HepG2 (cell line): ENCODE data around the gene GJD4. TPM values are rescaled to one million over a fixed set of nuclear protein-coding genes. Genes with fewer than 3 reads are reported as not detected.

ENCODE experiments used
- CBX5 ChIP-seq: sonication (generic); formaldehyde crosslinking; IDR thresholded peaks from 2 replicates; pipeline ENCODE4 v1.4.0; 2020; ENCODE audit warnings: missing genetic modification reagents, borderline replicate concordance
- DZIP1 ChIP-seq: sonication (generic); formaldehyde crosslinking; IDR thresholded peaks from 2 replicates; pipeline ENCODE4 v1.5.0; 2020; ENCODE audit warnings: mild to moderate bottlenecking, missing genetic modification reagents
- ERF ChIP-seq: IDR thresholded peaks from 2 replicates; pipeline ENCODE4 v1.6.1; 2018; ENCODE audit warnings: missing biosample characterization, missing genetic modification reagents
- GFI1 ChIP-seq: sonication (generic); formaldehyde crosslinking; IDR thresholded peaks from 2 replicates; pipeline ENCODE4 v1.5.0; 2020; ENCODE audit warnings: missing genetic modification reagents, mild to moderate bottlenecking, borderline replicate concordance
- HDAC6 ChIP-seq: fragments of 200-600 bp; sonication (generic); IDR thresholded peaks from 2 replicates; pipeline ENCODE4 v1.7.0; 2017; ENCODE audit warnings: mild to moderate bottlenecking, antibody characterized with exemption, low read length, low read depth
- LCORL ChIP-seq, 2 experiments: fragments of 450-650 bp in 1 of 2; sonication (generic) in 1 of 2; formaldehyde crosslinking in 1 of 2; IDR thresholded peaks; 2 replicates each; pipeline versions ENCODE4 v1.5.0 to v1.6.1; 2017 to 2020; ENCODE audit warnings: antibody characterized with exemption in 1 of 2, missing genetic modification reagents in 1 of 2
- MED1 ChIP-seq: sonication (generic); formaldehyde crosslinking; IDR thresholded peaks from 2 replicates; pipeline ENCODE4 v1.4.0; 2020; ENCODE audit warnings: missing genetic modification reagents
- MIER3 ChIP-seq: IDR thresholded peaks from 2 replicates; pipeline ENCODE4 v1.6.1; 2016; ENCODE audit warnings: missing compliant biosample characterization, borderline replicate concordance
- PAX8 ChIP-seq: sonication (generic); formaldehyde crosslinking; IDR thresholded peaks from 2 replicates; pipeline ENCODE4 v1.8.0; 2022; ENCODE audit warnings: mild to moderate bottlenecking, missing genetic modification reagents, borderline replicate concordance
- SKI ChIP-seq: fragments of 450-650 bp; IDR thresholded peaks from one replicate; pipeline ENCODE4 v1.6.1; 2018; ENCODE audit warnings: mild to moderate bottlenecking; ENCODE audit not compliant: partially characterized antibody
- TARDBP ChIP-seq: sonication (generic); formaldehyde crosslinking; IDR thresholded peaks from 2 replicates; pipeline ENCODE4 v1.8.0; 2022; ENCODE audit warnings: mild to moderate bottlenecking, missing genetic modification reagents
- TBP ChIP-seq: sonication (generic); formaldehyde crosslinking; IDR thresholded peaks from 2 replicates; pipeline ENCODE4 v1.5.0; 2020; ENCODE audit warnings: missing genetic modification reagents
- ZNF230 ChIP-seq: sonication (generic); formaldehyde crosslinking; IDR thresholded peaks from 2 replicates; pipeline ENCODE4 v1.4.0; 2020; ENCODE audit warnings: mild to moderate bottlenecking, missing genetic modification reagents
- ZNF431 ChIP-seq: sonication (generic); formaldehyde crosslinking; IDR thresholded peaks from 2 replicates; pipeline ENCODE4 v1.9.0; 2022; ENCODE audit warnings: missing genetic modification reagents, low read depth, mild to moderate bottlenecking, borderline replicate concordance
- ZNF800 ChIP-seq: sonication (generic); formaldehyde crosslinking; IDR thresholded peaks from 2 replicates; pipeline ENCODE4 v1.4.0; 2020; ENCODE audit warnings: missing genetic modification reagents
- ZNF816 ChIP-seq: sonication (generic); formaldehyde crosslinking; IDR thresholded peaks from 2 replicates; pipeline ENCODE4 v1.8.0; 2022; ENCODE audit warnings: missing genetic modification reagents, mild to moderate bottlenecking, borderline replicate concordance
- polyA plus RNA-seq, 8 experiments: library from polyadenylated mRNA; depleted of rRNA in 3 of 8; stranded (reverse) in 7 of 8; unstranded in 1 of 8; fragments of >200 nt; fragmentation: Illumina TruSeq in 4 of 8; extraction: Trizol in 4 of 8; gene quantifications; 2 replicates each; pipeline versions ENCODE4 v1.2.1 to v1.2.3, GENCODE V29; 2011 to 2016; ENCODE audit warnings: low read depth in 4 of 8, missing spikeins in 1 of 8, mixed read lengths in 1 of 8; ENCODE audit not compliant: insufficient read depth in 1 of 8
- total RNA-seq, 5 experiments: library from RNA; depleted of rRNA; stranded (reverse); fragments of >200 nt; fragmentation: Illumina TruSeq; extraction: Trizol; gene quantifications; 2 replicates each; pipeline ENCODE4 v1.2.3, GENCODE V29; 2016; ENCODE audit warnings: low read depth in 1 of 5
- TF ChIP-seq, protein P1 (sequence below): sonication (generic); formaldehyde crosslinking; conservative IDR thresholded peaks from 2 replicates; pipeline ENCODE4 v1.8.0; 2022; ENCODE audit warnings: mild to moderate bottlenecking, moderate library complexity, missing genetic modification reagents
- TF ChIP-seq, protein P2 (sequence below): sonication (generic); formaldehyde crosslinking; IDR thresholded peaks from 2 replicates; pipeline ENCODE4 v1.5.1; 2020; ENCODE audit warnings: missing genetic modification reagents, mild to moderate bottlenecking, borderline replicate concordance
- TF ChIP-seq, protein P3 (sequence below): sonication (generic); formaldehyde crosslinking; IDR thresholded peaks from 2 replicates; pipeline ENCODE4 v1.5.0; 2020; ENCODE audit warnings: mild to moderate bottlenecking, low read depth, missing genetic modification reagents, borderline replicate concordance

GJD4 gene
- total and polyA plus RNA-seq, 2 of the 13 experiments (the other 11 are each of a cell fraction or from before 2014, with no cell fraction given): not detected

GRCh38 chr10:35612385-35613106 lies 7.4 kb downstream of the GJD4 start (continued):
- no peak for TF ChIP-seq HDAC6
- no peak for TF ChIP-seq SKI
- no peak for TF ChIP-seq ZNF431 (CRISPR knock-in tag)
- peak; percentile 31; the same call in 1 of the 2 replicates for TF ChIP-seq TARDBP (CRISPR knock-in tag)
- TF ChIP-seq PAX8 (CRISPR knock-in tag): no peak
- TF ChIP-seq LCORL (IDR thresholded peaks at IDR 0.05): no peak
- TF ChIP-seq LCORL (CRISPR knock-in tag; IDR thresholded peaks at IDR 0.05): peak; percentile 42; the same call in 1 of the 2 replicates
- TF ChIP-seq ZNF800 (CRISPR knock-in tag): no peak
- no peak for TF ChIP-seq DZIP1 (CRISPR knock-in tag)
- TF ChIP-seq ZNF816 (CRISPR knock-in tag): no peak
- peak; percentile 53; the same call in 1 of the 2 replicates for TF ChIP-seq GFI1
- no peak for TF ChIP-seq CBX5 (CRISPR knock-in tag)
- TF ChIP-seq ERF (CRISPR knock-in tag): 0 out of 2 replicates have a peak, but pooled peaks have one; percentile 19
- TF ChIP-seq, protein P1, sequence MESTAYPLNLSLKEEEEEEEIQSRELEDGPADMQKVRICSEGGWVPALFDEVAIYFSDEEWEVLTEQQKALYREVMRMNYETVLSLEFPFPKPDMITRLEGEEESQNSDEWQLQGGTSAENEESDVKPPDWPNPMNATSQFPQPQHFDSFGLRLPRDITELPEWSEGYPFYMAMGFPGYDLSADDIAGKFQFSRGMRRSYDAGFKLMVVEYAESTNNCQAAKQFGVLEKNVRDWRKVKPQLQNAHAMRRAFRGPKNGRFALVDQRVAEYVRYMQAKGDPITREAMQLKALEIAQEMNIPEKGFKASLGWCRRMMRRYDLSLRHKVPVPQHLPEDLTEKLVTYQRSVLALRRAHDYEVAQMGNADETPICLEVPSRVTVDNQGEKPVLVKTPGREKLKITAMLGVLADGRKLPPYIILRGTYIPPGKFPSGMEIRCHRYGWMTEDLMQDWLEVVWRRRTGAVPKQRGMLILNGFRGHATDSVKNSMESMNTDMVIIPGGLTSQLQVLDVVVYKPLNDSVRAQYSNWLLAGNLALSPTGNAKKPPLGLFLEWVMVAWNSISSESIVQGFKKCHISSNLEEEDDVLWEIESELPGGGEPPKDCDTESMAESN (CRISPR knock-in tag): no peak
- TF ChIP-seq MED1 (CRISPR knock-in tag): no peak
- TF ChIP-seq, protein P2, sequence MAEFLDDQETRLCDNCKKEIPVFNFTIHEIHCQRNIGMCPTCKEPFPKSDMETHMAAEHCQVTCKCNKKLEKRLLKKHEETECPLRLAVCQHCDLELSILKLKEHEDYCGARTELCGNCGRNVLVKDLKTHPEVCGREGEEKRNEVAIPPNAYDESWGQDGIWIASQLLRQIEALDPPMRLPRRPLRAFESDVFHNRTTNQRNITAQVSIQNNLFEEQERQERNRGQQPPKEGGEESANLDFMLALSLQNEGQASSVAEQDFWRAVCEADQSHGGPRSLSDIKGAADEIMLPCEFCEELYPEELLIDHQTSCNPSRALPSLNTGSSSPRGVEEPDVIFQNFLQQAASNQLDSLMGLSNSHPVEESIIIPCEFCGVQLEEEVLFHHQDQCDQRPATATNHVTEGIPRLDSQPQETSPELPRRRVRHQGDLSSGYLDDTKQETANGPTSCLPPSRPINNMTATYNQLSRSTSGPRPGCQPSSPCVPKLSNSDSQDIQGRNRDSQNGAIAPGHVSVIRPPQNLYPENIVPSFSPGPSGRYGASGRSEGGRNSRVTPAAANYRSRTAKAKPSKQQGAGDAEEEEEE (CRISPR knock-in tag): no peak
- no peak for TF ChIP-seq MIER3 (CRISPR knock-in tag)
- no peak for TF ChIP-seq ZNF230 (CRISPR knock-in tag)
- TF ChIP-seq TBP: no peak
- TF ChIP-seq, protein P3, sequence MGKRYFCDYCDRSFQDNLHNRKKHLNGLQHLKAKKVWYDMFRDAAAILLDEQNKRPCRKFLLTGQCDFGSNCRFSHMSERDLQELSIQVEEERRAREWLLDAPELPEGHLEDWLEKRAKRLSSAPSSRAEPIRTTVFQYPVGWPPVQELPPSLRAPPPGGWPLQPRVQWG (CRISPR knock-in tag): no peak
